GM19463 (cell line): Measurements from ENCODE around the gene RTKN.
A peak's percentile ranks its signal among the peaks of the same experiment; 100 is the strongest.
"Not testable (repeated sequence)": the region's sequence is repeated elsewhere in the genome, so short reads cannot be mapped to it uniquely, and the experiment has no call there.

Experiments used
- ATAC-seq: cut with Tn5 transposase; IDR thresholded peaks from one replicate; pipeline ENCODE4 v1.9.1; 2021; ENCODE audit warnings: mild to moderate bottlenecking, moderate library complexity; ENCODE audit not compliant: unreplicated experiment

The RTKN gene

DNA sequence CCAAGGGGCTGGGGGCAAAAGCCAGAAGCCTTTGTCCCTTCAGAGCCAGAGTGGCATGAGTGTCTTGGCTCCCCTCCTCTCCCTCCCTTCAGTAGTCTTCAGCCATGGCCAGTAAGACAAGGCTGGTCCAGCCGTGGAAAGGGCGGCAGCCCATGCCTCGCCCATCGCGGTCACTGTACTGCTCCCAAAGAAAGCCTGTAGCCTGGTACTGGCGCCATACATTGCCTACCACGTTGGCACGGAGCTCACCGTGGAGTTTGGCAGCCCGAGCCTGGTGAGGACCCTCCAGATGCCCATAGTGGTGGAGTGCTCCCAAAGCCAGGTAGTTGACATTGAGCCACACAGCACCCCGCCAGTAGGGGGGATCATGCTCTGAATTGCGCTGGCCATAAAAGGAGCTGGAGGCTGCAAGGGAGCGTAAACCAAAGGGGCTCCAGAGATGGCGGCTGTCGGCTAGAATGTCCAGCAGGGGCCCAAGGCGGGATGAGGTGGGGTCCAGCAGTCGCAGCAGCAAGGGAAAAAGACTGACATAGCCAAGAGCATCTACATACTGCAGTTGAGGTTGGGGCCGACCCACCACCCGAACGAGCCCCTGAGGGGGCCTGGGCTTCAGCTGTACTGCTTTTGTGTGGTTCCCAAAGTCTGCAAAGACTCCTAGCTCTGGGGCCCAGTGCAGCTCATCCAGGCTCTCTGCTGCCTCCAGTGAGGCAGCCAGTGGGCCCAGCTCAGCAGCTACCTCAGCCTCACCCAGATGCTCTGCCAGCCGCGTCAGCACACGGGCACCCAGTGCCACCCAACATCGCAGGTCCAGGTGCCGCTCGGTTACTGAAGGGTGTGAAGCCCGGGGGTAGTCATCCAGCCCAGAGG is 19.7 kb upstream of the RTKN start:
- no peak for ATAC-seq

DNA sequence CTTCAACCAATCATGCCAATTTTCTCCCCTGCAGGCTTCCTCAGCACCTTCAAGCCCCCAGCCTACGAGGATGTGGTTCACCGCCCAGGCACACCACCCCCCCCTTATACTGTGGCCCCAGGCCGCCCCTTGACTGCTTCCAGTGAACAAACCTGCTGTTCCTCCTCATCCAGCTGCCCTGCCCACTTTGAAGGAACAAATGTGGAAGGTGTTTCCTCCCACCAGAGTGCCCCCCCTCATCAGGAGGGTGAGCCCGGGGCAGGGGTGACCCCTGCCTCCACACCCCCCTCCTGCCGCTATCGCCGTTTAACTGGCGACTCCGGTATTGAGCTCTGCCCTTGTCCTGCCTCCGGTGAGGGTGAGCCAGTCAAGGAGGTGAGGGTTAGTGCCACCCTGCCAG is 18.4 kb upstream of the RTKN start:
- ATAC-seq, result not testable (repeated sequence)

DNA sequence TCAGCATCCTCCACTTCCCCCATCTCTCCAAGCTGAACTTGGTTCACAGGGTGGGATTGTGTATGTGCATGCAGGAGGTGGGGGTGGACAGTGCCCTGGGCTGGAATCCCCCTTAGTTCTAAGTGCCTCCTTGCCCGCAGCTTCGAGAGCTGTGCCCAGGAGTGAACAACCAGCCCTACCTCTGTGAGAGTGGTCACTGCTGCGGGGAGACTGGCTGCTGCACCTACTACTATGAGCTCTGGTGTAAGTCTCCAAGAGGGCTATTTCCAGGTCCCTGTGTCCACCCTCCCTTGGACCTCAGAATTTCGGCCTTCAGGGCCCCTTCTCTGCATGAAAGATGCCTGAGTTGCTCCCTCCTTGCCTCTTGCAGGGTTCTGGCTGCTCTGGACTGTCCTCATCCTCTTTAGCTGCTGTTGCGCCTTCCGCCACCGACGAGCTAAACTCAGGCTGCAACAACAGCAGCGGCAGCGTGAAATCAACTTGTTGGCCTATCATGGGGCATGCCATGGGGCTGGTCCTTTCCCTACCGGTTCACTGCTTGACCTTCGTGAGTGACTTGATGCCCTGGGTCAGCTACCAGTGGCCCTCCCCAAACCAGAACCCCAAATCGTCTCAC is 17.9 kb upstream of the RTKN start:
- ATAC-seq, result not testable (repeated sequence)

DNA sequence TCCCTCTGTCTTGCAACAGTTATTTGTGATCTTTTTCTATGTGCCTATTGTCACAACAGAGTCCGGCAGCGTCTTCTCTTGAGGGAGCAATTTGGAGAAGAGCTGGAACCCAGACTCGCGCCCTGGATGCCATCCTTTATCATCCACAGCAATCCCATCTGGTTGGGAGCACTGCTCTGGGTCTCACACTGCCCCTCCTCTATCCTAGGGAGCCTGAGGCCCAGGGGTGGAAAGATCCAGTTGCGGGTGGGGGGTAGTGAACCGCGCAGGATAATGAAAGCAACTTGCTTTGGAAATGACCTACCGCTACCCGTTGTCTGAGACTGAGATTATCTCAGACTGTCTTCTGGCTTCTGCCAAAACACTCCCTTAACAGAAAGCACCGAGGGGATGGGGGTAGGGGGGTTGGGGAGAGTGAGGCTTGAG is 17.2 kb upstream of the RTKN start:
- ATAC-seq, result no peak

DNA sequence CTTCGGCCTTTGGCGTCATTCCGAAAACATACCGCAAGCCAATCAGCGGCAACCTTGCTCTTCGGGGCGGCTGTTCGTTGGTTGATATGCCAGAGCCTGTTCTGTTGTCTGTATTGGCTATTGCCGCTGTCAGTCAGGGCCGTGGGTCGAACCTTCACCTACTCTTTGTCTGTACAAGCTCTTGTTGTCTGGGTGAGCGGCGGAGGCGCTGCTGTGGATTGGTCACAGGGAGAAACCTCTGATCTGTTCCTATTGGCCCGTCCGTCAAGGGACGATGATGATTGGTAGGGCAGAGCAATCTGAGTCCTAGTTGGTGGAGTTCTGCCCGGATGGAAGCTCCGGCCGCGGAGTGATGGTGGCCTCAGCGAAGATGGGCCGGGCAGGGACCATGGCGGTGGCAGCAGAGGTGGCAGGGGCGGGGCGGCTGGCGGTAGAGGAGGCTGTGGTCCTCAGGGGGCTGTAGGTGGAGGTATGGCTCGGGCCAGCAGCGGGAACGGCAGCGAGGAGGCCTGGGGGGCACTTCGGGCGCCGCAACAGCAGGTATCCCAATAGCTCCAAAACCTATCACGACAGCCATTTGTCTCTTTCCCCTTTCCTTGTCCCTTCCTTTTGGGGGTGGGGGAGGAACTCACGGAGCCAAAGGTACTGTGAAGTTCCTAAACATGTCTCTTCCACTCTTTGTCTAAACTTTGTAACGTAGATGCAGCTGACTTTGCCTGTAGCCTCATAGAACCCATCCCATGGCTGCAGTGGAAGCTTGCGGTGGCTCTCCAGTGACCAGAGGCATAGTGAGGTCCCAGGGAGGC is 16.6 kb upstream of the RTKN start, which contains the start of gene WBP1:
Gene WBP1 (plus strand): TSS at position 307 of the 806 bp plus-strand sequence. CDS start 165 bp downstream, at position 472.
- peak; percentile 76 for ATAC-seq

DNA sequence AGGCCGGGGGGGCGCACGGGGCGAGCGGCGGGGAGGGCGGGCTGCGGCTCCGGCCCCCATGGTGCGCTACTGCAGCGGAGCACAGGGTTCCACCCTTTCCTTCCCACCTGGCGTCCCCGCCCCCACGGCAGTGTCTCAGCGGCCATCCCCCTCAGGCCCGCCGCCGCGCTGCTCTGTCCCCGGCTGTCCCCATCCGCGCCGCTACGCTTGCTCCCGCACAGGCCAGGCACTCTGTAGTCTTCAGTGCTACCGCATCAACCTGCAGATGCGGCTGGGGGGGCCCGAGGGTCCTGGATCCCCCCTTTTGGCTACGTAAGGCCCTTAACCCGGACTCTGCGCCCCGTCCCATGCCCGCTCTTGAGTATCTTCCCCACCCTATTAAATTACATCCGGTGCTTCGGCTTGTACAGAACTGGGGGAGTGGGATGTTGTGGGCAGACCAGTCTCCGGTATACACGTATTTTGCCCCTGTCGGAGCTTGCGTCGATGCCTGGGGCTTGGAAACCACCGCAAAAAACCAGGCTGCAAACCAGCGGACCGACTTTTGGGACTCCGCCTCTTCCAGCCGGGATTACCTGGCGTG is 15.9 kb upstream of the RTKN start:
- ATAC-seq, result peak; percentile 26

DNA sequence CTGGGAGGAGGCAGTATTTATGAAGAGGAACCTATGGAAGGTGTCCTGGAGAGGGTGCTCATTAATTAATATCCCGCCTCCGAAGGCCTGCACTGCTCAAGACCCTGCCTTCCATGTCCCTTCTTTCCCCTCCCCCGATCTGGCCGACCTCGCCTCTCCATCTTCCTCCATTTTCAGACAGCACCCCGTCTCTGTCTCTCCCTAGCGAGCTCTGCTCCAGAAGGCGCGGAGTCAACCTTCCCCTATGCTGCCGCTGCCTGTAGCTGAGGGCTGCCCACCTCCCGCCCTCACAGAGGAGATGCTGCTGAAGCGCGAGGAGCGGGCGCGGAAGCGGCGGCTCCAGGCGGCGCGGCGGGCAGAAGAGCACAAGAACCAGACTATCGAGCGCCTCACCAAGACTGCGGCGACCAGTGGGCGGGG is 15.4 kb upstream of the RTKN start:
- no peak for ATAC-seq

DNA sequence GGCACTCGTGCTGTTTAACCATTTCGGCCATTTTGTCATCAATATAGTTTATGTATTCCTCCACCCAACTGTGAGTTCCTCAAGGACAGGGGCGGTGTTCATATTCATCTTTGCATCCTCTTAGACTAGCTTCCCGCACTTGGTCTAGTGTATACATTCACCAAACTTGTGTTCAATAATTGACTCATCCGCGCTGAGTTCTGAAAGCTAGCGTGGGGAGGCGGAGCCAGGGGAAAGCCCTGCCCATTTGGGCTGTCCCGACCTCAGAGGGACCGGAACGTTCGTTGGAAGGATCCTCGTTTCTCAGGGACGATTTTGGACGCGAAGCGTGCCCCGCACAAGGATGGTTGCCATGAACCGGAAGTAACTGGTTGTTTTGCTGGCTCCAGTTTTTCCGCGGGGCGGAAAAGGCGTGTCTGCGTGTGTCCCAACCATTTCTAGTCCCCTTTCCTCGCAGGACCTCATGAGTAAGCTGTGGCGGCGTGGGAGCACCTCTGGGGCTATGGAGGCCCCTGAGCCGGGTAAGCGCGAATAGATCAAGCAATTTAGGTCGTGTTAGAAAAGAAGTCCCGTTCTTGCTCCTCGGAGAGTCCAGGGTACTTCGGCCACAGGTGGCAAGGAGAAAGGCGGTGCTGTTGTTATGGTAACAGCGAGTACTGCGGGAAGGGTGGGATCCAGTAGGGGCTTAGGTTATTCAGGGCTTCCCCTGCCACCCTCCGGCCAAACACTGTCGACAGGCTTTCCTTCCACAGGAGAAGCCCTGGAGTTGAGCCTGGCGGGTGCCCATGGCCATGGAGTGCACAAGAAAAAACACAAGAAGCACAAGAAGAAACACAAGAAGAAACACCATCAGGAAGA is 13.1 kb upstream of the RTKN start, which contains the start of gene INO80B:
Gene INO80B (plus strand): TSS at position 434 of the 858 bp plus-strand sequence. CDS start 30 bp downstream, at position 464.
- ATAC-seq, result peak; percentile 32

DNA sequence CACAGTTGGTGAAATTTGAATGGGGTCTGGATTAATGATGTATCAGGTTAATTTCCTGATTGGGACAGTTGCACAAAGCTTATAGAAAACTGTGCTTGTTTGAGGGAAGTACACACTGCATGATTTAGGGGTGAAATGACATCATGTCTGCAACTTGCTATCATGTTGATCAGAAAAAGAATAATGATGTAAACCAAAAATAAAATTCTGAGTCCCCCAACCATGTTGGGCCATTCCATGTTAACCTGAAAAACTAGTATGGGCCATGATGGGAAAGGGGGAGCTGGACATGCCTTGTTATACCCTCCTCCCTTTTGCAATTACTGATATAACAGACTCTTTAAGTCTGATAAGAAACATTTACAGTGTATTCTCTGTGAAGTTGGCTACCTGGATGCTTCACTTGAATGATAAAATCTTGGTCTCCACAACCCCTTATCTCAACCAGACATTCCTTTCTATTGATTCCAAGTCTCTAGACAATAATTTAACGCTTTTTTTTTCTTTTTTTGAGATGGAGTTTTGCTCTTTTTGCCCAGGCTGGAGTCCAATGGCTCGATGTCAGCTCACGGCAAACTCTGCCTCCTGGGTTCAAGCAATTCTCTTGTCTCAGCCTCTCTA is 8.9 kb upstream of the RTKN start:
- ATAC-seq, result no peak

DNA sequence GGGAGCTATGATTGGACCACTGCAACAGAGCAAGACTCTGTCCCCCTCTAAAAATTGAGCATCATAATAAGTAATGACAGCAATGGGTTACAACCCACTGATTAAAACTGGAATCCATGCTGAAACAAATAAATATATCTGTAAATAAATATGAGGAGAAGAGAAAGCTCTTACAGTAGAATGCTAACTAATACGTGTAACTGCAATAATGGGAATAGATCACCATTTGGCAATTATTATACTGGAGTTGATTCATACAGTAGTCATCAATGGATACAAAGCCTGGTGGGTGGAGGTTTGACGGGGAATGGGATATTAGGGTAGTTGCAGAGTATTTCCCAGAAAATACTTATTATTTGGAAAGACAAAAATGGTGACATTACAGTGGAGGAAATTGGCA is 7.0 kb upstream of the RTKN start:
- ATAC-seq, result no peak

DNA sequence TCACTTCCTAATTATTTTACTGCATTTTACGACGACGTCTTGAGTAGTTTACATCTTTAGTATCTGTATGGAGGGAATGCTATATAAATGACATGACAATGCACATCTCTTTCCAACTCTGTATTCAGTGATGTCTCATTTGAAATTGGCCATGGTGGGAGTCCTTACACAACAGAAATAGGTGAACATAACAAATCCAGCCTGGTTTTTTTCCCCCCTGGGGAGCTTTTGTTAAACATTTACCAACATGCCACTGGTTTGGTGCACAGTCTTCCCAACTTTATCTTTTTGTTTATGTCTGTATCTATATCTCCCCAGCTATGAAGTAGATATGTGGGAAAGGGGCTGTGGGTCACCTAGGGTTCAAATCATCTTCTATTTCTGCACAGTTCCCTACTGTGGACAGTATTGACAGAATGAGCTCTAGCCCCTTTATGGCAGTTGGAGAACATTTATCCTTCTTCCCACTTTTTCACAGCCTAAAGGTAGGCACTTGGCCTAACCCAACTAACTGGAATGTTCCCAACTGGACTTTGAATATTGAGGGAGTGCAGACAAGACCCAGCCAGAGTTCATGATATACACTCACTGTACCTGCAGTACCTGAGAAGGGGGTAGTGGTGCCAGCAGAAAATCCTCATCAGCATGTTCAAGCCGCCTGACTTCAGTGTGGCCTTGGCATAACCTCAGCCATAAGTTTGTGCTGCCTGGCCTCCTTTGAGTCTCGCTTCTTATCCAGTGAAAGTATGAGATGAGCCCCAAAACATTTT is 5.7 kb upstream of the RTKN start:
- ATAC-seq, result no peak

DNA sequence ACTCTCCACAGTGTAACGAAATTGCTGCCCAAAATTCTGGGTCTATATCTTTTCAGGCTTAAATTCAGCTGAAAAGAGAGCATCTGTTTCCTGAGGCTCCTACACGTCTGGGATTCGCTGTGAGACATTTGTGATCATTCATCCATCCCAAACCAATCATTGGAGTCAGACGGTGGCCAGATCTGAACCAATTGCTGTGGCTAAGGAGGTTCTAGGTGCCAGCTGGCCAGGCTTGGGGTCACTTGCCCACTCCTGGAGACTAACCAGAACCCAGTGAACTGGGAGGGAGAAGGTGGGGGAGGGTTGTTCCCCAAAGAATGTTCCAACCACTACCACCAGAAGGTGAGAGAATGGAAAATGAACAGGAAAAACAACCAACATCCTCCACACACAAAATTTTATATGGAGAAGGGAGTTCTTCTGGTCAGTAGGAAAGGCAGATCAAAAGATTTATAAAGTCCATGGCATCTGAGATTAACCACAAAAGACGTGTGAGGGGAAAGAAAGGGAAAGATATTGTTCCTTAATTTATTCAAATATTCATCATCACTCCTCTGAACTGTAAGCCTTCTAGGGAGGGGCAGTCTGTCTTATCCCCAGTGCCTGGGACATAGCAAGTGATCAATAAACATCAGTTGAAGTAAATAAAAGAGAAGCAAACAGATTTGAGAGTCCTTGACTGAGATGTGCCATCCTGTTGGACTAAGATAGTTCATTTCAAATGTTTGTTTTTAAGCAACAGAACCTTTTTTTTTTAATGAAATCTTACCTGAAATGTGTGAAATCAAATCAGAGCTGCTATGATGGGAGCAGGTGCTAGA is 3.0 kb upstream of the RTKN start:
- ATAC-seq, result no peak

DNA sequence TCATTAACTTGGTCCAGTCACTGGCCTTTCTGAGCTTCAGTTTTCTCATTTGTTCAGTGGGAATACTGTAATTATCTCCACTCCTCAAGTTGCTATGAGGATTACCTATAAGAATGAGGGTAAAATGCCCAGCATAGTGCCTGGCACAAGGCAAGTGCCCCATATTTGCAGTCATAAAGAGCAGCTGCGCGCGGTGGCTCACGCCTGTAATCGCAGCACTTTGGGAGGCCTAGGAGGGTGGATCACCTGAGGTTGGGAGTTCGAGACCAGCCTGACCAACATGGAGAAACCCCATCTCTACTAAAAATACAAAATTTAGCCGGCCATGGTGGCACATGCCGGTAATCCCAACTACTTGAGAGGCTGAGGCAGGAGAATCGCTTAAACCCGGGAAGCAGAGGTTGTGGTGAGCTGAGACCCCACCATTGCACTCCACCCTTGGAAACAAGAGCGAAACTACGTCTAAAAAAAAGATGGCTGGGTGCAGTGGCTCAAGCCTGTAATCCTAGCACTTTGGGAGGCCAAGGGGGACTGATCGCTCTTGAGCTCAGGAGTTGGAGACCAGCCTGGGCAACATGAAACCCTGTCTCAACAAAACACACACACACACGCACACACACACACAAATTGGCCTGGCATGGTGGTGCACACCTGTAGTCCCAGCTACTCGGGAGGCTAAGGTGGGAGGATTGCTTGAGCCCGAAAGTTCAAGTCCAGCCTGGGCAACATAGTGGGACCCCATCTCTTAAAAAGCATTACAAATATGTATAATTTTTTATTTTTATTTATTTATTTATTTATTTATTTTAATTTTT is 953 bp upstream of the RTKN start:
- not testable (repeated sequence) for ATAC-seq

DNA sequence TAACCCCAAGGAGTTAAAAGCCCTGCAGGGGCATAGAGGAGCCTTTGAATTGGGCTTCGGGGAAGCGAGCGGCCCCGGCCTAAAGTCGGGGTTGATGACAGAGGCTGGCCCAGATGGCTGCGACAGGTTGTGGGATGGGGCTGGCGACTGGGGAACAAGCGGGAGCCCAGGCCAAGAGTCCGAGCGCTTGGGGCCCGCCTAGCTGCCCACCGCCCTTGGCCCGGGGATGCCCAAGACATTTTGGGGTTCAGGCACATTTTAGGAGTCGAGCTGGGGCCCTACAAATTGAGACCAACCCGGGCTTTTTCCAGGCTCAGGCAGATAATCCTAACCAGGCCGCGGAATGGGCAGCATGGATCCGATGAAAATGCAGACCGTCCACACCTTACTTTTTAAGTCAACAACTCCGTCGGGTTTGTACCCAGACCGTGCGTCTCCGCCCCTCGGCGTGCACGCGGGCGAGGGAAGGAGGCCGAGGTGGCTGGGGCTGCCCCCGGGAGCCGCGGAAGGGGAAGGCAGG is 507 bp downstream of the RTKN start:
- peak; percentile 20 for ATAC-seq

DNA sequence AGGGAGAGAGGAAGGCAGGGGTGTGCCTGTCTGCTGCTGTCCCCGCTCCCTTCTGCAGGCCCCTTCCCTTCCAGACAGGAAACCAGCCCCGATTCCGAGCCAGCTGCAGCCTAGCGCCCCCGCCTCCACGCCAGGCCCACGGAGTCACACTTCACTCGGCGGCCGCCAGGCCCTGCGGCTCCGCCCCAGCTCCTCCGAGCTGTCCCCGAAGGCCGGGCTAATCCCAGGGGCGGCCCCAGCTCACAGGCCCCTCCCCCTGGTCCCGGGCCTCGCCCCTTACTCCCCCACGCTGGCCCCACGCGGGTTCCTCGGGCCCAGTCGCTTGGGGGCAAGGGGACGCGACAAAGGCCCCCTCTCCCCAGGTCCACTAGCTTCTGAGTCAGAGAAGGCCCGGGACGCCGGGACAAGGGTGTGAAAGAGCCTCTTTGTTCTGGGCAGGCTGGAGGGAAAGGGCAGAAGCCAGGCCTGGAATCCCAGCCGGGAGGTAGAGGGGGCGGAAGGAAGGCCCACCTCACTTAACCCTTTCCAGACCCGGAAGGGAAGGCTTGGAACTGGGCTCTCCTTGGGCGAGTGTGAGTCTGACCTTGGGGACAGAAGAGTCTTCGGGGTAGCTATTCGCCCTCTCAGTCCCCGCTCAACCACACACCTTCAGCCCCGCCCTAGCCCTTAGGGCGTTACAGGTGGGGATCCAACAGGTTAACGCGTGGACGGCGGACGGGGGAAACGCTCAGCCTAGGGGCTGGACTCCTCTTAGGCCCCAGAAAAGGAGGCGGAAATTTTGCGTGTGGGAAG is 1.2 kb downstream of the RTKN start:
- ATAC-seq, result peak; percentile 82

DNA sequence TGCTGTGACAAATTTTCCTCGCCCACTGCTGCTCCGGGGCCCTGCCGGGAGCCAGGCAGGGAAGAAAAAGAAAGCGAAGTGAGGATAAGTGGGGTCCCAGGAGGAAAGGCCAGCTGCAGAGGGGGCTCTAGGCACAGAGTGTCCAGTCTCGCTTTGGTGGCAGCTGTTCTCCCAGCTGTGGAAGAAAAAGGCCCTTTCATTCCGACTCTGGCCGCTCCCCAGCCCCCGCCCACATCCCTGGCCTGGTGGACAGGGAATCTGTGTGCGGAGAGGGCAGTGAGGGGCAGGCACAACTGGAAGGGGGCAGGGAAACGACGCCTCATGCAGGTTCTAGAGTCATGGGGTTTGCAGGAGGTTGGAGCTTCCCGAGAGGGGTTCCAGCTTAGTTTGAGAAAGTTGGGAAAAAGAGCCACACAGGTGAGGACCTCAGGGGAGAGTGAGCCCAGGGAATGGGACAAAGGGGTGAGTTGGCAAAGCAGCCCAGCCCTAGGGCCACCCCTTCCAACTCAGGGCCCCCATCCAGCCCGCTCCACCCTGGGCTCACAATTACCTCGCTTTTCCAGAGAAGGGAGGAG is 1.8 kb downstream of the RTKN start:
- no peak for ATAC-seq
